WERI-Rb-1 (cell line): Measurements from ENCODE around the gene SSR2.

Source experiments
- DNase-seq: peaks from one replicate; pipeline ENCODE4 v3.0.0-alpha.2; 2020
- H3K27ac ChIP-seq: fragments of 250-450 bp; sonication (Bioruptor Pico); 2 replicates; pipeline ENCODE4 v1.5.1; 2020; ENCODE audit warnings: mild to moderate bottlenecking, moderate library complexity
- H3K27me3 ChIP-seq: fragments of 250-450 bp; sonication (Bioruptor Pico); 2 replicates; pipeline ENCODE4 v1.5.1; 2021; ENCODE audit warnings: mild to moderate bottlenecking, low read depth, moderate library complexity; ENCODE audit not compliant: insufficient read depth, severe bottlenecking
- H3K36me3 ChIP-seq: fragments of 250-450 bp; sonication (Bioruptor Pico); 2 replicates; pipeline ENCODE4 v1.5.1; 2020; ENCODE audit warnings: mild to moderate bottlenecking, moderate library complexity
- H3K4me3 ChIP-seq: 2 replicates; pipeline ENCODE4 v1.5.1; 2011; ENCODE audit warnings: low read depth, mild to moderate bottlenecking, control low read depth, low read length
- H3K9me3 ChIP-seq: fragments of 250-450 bp; sonication (Bioruptor Pico); 2 replicates; pipeline ENCODE4 v1.5.1; 2021; ENCODE audit warnings: mild to moderate bottlenecking, moderate library complexity; ENCODE audit not compliant: severe bottlenecking
- TF ChIP-seq, protein P1 (sequence below): IDR thresholded peaks from 2 replicates; pipeline ENCODE4 v1.5.1; 2011; ENCODE audit warnings: low read depth, mild to moderate bottlenecking, control low read depth, inconsistent platforms, low read length

The SSR2 gene

DNA sequence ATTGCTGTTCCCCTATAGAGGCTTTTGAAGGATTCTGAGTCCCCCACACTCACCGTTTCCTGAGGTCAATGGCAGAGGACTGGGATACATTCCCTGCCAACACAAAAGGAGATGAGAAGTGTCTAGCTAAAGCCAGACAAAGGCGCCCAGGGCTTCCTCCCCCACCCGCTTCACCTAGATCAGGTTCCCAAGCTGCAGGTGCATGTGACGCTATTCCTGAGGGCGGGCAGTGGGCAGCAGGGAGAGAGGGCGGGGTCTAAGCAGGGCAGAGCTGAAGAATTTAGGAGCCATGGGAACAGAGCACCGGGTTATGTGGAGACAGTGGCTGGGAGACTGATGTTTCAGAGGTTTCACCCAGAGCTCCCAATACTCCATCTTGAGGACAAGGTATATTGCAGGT is 36.4 kb downstream of the SSR2 start:
- H3K27me3 ChIP-seq, result no peaks in the 10 kb centered on the region
- TF ChIP-seq, protein P1, sequence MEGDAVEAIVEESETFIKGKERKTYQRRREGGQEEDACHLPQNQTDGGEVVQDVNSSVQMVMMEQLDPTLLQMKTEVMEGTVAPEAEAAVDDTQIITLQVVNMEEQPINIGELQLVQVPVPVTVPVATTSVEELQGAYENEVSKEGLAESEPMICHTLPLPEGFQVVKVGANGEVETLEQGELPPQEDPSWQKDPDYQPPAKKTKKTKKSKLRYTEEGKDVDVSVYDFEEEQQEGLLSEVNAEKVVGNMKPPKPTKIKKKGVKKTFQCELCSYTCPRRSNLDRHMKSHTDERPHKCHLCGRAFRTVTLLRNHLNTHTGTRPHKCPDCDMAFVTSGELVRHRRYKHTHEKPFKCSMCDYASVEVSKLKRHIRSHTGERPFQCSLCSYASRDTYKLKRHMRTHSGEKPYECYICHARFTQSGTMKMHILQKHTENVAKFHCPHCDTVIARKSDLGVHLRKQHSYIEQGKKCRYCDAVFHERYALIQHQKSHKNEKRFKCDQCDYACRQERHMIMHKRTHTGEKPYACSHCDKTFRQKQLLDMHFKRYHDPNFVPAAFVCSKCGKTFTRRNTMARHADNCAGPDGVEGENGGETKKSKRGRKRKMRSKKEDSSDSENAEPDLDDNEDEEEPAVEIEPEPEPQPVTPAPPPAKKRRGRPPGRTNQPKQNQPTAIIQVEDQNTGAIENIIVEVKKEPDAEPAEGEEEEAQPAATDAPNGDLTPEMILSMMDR, result no peak
- no peak for DNase-seq
- H3K9me3 ChIP-seq, result no peaks in the 10 kb centered on the region
- H3K4me3 ChIP-seq, result no peak overlapping the region
- H3K36me3 ChIP-seq, result no peaks in the 10 kb centered on the region
- H3K27ac ChIP-seq, result peak overlapping the region; percentile 76

GRCh38 chr1:155983191-155984024 is 37.3 kb downstream of the SSR2 start:
- no peak overlapping the region for H3K4me3 ChIP-seq
- 0 out of 2 replicates have a peak, but pooled peaks cover under 1% of the 10 kb centered on the region for H3K36me3 ChIP-seq
- DNase-seq, result peak; percentile 78

DNA sequence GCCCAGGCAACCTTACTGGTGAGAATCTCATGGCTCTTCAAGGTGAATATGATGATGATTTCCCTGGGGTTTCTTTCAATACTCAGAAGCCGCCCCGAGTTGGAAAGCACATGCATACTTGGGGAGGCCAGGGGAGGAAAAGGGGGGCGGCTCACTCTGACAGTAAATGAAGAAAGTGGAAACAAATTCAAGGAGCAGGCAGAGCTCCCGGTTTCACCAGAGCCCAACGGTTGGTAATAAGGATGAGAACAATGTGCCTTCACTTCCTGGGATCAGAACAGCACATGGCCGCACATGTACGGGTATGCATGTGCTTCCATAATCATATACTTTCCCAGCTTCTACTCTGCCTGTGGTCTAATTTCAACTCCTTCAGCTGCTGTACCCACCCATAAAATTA is 38.6 kb downstream of the SSR2 start:
- H3K27ac ChIP-seq, result peak overlapping the region; percentile 76
- no peak overlapping the region for H3K4me3 ChIP-seq
- no peaks in the 10 kb centered on the region for H3K9me3 ChIP-seq
- DNase-seq, result no peak
- H3K36me3 ChIP-seq, result peaks cover 4% of the 10 kb centered on the region; the same call in 1 of the 2 replicates
- H3K27me3 ChIP-seq, result no peaks in the 10 kb centered on the region
- TF ChIP-seq, protein P1, result no peak

More at GRCh38 chr1:155983191-155984024, 37.3 kb downstream of the SSR2 start:
- peak overlapping the region; percentile 76 for H3K27ac ChIP-seq
- H3K9me3 ChIP-seq, result no peaks in the 10 kb centered on the region
- TF ChIP-seq, protein P1, result peak; percentile 55
- H3K27me3 ChIP-seq, result no peaks in the 10 kb centered on the region

- Histone ChIP-seq H3K9me3 (no peaks in the 10 kb centered on the region), H3K4me3 (no peak overlapping the region), H3K27ac (peak overlapping the region; percentile 76), H3K36me3 (peaks cover 4% of the 10 kb centered on the region; the same call in 1 of the 2 replicates), H3K27me3 (no peaks in the 10 kb centered on the region)
- TF ChIP-seq, protein P1, result no peak
- DNase-seq, result peak; percentile 67
Observed at GRCh38 chr1:155981266-155982088, 39.3 kb downstream of the SSR2 start.

- no peaks in the 10 kb centered on the region for H3K27me3 ChIP-seq
- no peaks in the 10 kb centered on the region for H3K9me3 ChIP-seq
- H3K4me3 ChIP-seq, result no peak overlapping the region
- peak overlapping the region; percentile 97 for H3K27ac ChIP-seq
- TF ChIP-seq, protein P1, result no peak
- H3K36me3 ChIP-seq, result peaks cover 5% of the 10 kb centered on the region
- no peak for DNase-seq
Observed at GRCh38 chr1:155979597-155980343, 41.0 kb downstream of the SSR2 start.
